ENCODE data around the gene MAST4. TPM values are rescaled to one million over a fixed set of nuclear protein-coding genes. Genes with fewer than 3 reads are reported as not detected.
A peak's percentile ranks its signal among the peaks of the same experiment; 100 is the strongest.

The MAST4 gene
- total and polyA plus RNA-seq, 7 experiments from 2014 or later, result 11.3 to 39.0 (median 28.3) TPM

GRCh38 chr5:66840511-66841013 lies 244.4 kb downstream of the MAST4 start:
- no peak overlapping the region for H3K27ac ChIP-seq (ENCODE audit: low read depth, low read length)
- no peaks in the 10 kb centered on the region for H3K4me1 ChIP-seq (ENCODE audit: control insufficient read depth in 2 of 2, insufficient read depth in 2 of 2, low read length in 2 of 2)
- peak; percentile 73 for ATAC-seq
- Mint-ChIP-seq H3K27me3 (peaks cover 0 to 13% (median 7%) of the 10 kb centered on the region in 5 donors), H3K4me1 (peaks cover 0 to 71% (median 0%) of the 10 kb centered on the region in 7 donors), H3K4me3 (peak overlapping the region in 1 of 10 donors; percentile 71), H3K36me3 (peaks cover 0 to 50% (median 0%) of the 10 kb centered on the region in 5 donors), H3K27ac (peak overlapping the region in 1 of 9 donors; percentile 93), H3K9me3 (peaks cover 0 to 11% (median 0%) of the 10 kb centered on the region in 11 donors)
- POLR2A ChIA-PET, result no interaction called here
- intact Hi-C loops (cut with micrococcal nuclease), result loop anchor here in 1 of 2 donors (1.0 to 5.0 kb wide), 3 partner anchors 11 to 327 kb away; no protein-coding TSS in a partner anchor
- peak in 1 of 9 donors; percentile 39 for DNase-seq
- no peaks in the 10 kb centered on the region for H3K9me3 ChIP-seq (ENCODE audit: control insufficient read depth in 2 of 3, low read length in 3 of 3)
- CTCF ChIA-PET, result interaction anchor here (1.2 kb wide), 1 partner anchor 11 kb away, joined by 3 read pairs; no protein-coding TSS in a partner anchor
- H3K27me3 ChIP-seq (ENCODE audit: control insufficient read depth in 2 of 2, insufficient read depth in 2 of 2, low read length in 2 of 2), result no peaks in the 10 kb centered on the region
- H3K4me3 ChIP-seq (ENCODE audit: low read length), result no peak overlapping the region
- no peaks in the 10 kb centered on the region for H3K36me3 ChIP-seq (ENCODE audit: control insufficient read depth in 2 of 3, insufficient read depth in 3 of 3, low read length in 3 of 3)

GRCh38 chr5:66841264-66841663 lies 245.1 kb downstream of the MAST4 start:
- ATAC-seq (no peak), DNase-seq (no peak)
- intact Hi-C loops (cut with micrococcal nuclease), result loop anchor here in 1 of 2 donors (5.0 kb wide), 2 partner anchors 161 to 326 kb away; no protein-coding TSS in a partner anchor
- POLR2A ChIA-PET, result no interaction called here
- Mint-ChIP-seq H3K36me3 (peaks cover 0 to 53% (median 0%) of the 10 kb centered on the region in 5 donors), H3K27ac (peak overlapping the region in 1 of 9 donors; percentile 93), H3K9me3 (peaks cover 0 to 11% (median 0%) of the 10 kb centered on the region in 11 donors), H3K4me1 (peaks cover 0 to 72% (median 0%) of the 10 kb centered on the region in 7 donors), H3K4me3 (peak overlapping the region in 1 of 10 donors; percentile 71), H3K27me3 (peaks cover 0 to 6% (median 4%) of the 10 kb centered on the region in 5 donors)
- Histone ChIP-seq H3K27me3 (ENCODE audit: control insufficient read depth in 2 of 2, insufficient read depth in 2 of 2, low read length in 2 of 2) (no peaks in the 10 kb centered on the region), H3K36me3 (ENCODE audit: control insufficient read depth in 2 of 3, insufficient read depth in 3 of 3, low read length in 3 of 3) (no peaks in the 10 kb centered on the region), H3K4me3 (ENCODE audit: low read length) (no peak overlapping the region), H3K27ac (ENCODE audit: low read depth, low read length) (no peak overlapping the region), H3K4me1 (ENCODE audit: control insufficient read depth in 2 of 2, insufficient read depth in 2 of 2, low read length in 2 of 2) (no peaks in the 10 kb centered on the region), H3K9me3 (ENCODE audit: control insufficient read depth in 2 of 3, low read length in 3 of 3) (no peaks in the 10 kb centered on the region)
- CTCF ChIA-PET, result interaction anchor here (1.2 kb wide), 1 partner anchor 12 kb away, joined by 3 read pairs; no protein-coding TSS in a partner anchor

GRCh38 chr5:66842540-66842939 lies 246.3 kb downstream of the MAST4 start:
- Mint-ChIP-seq H3K27ac (peak overlapping the region in 1 of 9 donors; percentile 40), H3K4me1 (peaks cover 0 to 68% (median 0%) of the 10 kb centered on the region in 7 donors), H3K4me3 (peak overlapping the region in 1 of 10 donors; percentile 69), H3K9me3 (peaks cover 0 to 11% (median 0%) of the 10 kb centered on the region in 11 donors), H3K27me3 (peaks cover 0 to 11% (median 0%) of the 10 kb centered on the region in 5 donors), H3K36me3 (peaks cover 0 to 55% (median 0%) of the 10 kb centered on the region in 5 donors)
- Histone ChIP-seq H3K27ac (ENCODE audit: low read depth, low read length) (no peak overlapping the region), H3K36me3 (ENCODE audit: control insufficient read depth in 2 of 3, insufficient read depth in 3 of 3, low read length in 3 of 3) (no peaks in the 10 kb centered on the region), H3K27me3 (ENCODE audit: control insufficient read depth in 2 of 2, insufficient read depth in 2 of 2, low read length in 2 of 2) (no peaks in the 10 kb centered on the region), H3K4me1 (ENCODE audit: control insufficient read depth in 2 of 2, insufficient read depth in 2 of 2, low read length in 2 of 2) (no peaks in the 10 kb centered on the region), H3K9me3 (ENCODE audit: control insufficient read depth in 2 of 3, low read length in 3 of 3) (no peaks in the 10 kb centered on the region), H3K4me3 (ENCODE audit: low read length) (no peak overlapping the region)
- ATAC-seq (no peak), DNase-seq (no peak)
- intact Hi-C loops (cut with micrococcal nuclease), result loop anchor here in 1 of 2 donors (5.0 kb wide), 2 partner anchors 160 to 325 kb away; no protein-coding TSS in a partner anchor
- POLR2A ChIA-PET, result no interaction called here
- CTCF ChIA-PET, result no interaction called here

- ATAC-seq (no peak), DNase-seq (no peak)
- Histone ChIP-seq H3K9me3 (ENCODE audit: control insufficient read depth in 2 of 3, low read length in 3 of 3) (no peaks in the 10 kb centered on the region), H3K27ac (ENCODE audit: low read depth, low read length) (no peak overlapping the region), H3K27me3 (ENCODE audit: control insufficient read depth in 2 of 2, insufficient read depth in 2 of 2, low read length in 2 of 2) (no peaks in the 10 kb centered on the region), H3K4me1 (ENCODE audit: control insufficient read depth in 2 of 2, insufficient read depth in 2 of 2, low read length in 2 of 2) (no peaks in the 10 kb centered on the region), H3K4me3 (ENCODE audit: low read length) (no peak overlapping the region), H3K36me3 (ENCODE audit: control insufficient read depth in 2 of 3, insufficient read depth in 3 of 3, low read length in 3 of 3) (no peaks in the 10 kb centered on the region)
- Mint-ChIP-seq H3K4me1 (peaks cover 0 to 67% (median 0%) of the 10 kb centered on the region in 7 donors), H3K27me3 (peaks cover 0 to 12% (median 0%) of the 10 kb centered on the region in 5 donors), H3K4me3 (peak overlapping the region in 1 of 10 donors; percentile 44), H3K36me3 (peaks cover 0 to 54% (median 0%) of the 10 kb centered on the region in 5 donors), H3K27ac (peak overlapping the region in 1 of 9 donors; percentile 40), H3K9me3 (peaks cover 0 to 11% (median 0%) of the 10 kb centered on the region in 11 donors)
- ChIA-PET POLR2A (no interaction called here), CTCF (no interaction called here)
- intact Hi-C loops (cut with micrococcal nuclease), result loop anchor here in 1 of 2 donors (5.0 kb wide), 2 partner anchors 159 to 324 kb away; no protein-coding TSS in a partner anchor
Observed at GRCh38 chr5:66843065-66843464, 246.9 kb downstream of the MAST4 start.

- Mint-ChIP-seq H3K4me1 (peaks cover 0 to 29% (median 0%) of the 10 kb centered on the region in 7 donors), H3K9me3 (peaks cover 0 to 6% (median 0%) of the 10 kb centered on the region in 11 donors), H3K36me3 (peaks cover 0 to 30% (median 0%) of the 10 kb centered on the region in 5 donors), H3K4me3 (no peak overlapping the region), H3K27ac (no peak overlapping the region), H3K27me3 (peaks cover 0 to 43% (median 26%) of the 10 kb centered on the region in 5 donors)
- ChIA-PET POLR2A (interaction anchor here (0.6 kb wide), 1 partner anchor 1275 kb away, joined by 3 read pairs; no protein-coding TSS in a partner anchor), CTCF (no interaction called here)
- Histone ChIP-seq H3K27ac (ENCODE audit: low read depth, low read length) (no peak overlapping the region), H3K4me3 (ENCODE audit: low read length) (no peak overlapping the region), H3K27me3 (ENCODE audit: control insufficient read depth in 2 of 2, insufficient read depth in 2 of 2, low read length in 2 of 2) (no peaks in the 10 kb centered on the region), H3K36me3 (ENCODE audit: control insufficient read depth in 2 of 3, insufficient read depth in 3 of 3, low read length in 3 of 3) (no peaks in the 10 kb centered on the region), H3K9me3 (ENCODE audit: control insufficient read depth in 2 of 3, low read length in 3 of 3) (no peaks in the 10 kb centered on the region), H3K4me1 (ENCODE audit: control insufficient read depth in 2 of 2, insufficient read depth in 2 of 2, low read length in 2 of 2) (no peaks in the 10 kb centered on the region)
- intact Hi-C loops (cut with micrococcal nuclease), result no loop called here
- no peak for DNase-seq
- no peak for ATAC-seq
Observed at GRCh38 chr5:66848749-66849641, 252.8 kb downstream of the MAST4 start.

GRCh38 chr5:66849803-66850202 lies 253.6 kb downstream of the MAST4 start:
- intact Hi-C loops (cut with micrococcal nuclease), result no loop called here
- peaks cover 0 to under 1% (median 0%) of the 10 kb centered on the region in 11 donors for H3K9me3 Mint-ChIP-seq
- ChIA-PET CTCF (no interaction called here), POLR2A (no interaction called here)
- Histone ChIP-seq H3K36me3 (ENCODE audit: control insufficient read depth in 2 of 3, insufficient read depth in 3 of 3, low read length in 3 of 3) (no peaks in the 10 kb centered on the region), H3K4me1 (ENCODE audit: control insufficient read depth in 2 of 2, insufficient read depth in 2 of 2, low read length in 2 of 2) (no peaks in the 10 kb centered on the region), H3K27ac (ENCODE audit: low read depth, low read length) (no peak overlapping the region), H3K27me3 (ENCODE audit: control insufficient read depth in 2 of 2, insufficient read depth in 2 of 2, low read length in 2 of 2) (no peaks in the 10 kb centered on the region), H3K4me3 (ENCODE audit: low read length) (no peak overlapping the region), H3K9me3 (ENCODE audit: control insufficient read depth in 2 of 3, low read length in 3 of 3) (no peaks in the 10 kb centered on the region)
- peaks cover 0 to 51% (median 25%) of the 10 kb centered on the region in 5 donors for H3K27me3 Mint-ChIP-seq
- no peak overlapping the region for H3K27ac Mint-ChIP-seq
- ATAC-seq (no peak), DNase-seq (no peak)
- H3K4me1 Mint-ChIP-seq, result peaks cover 0 to 28% (median 0%) of the 10 kb centered on the region in 7 donors
- no peak overlapping the region for H3K4me3 Mint-ChIP-seq
- H3K36me3 Mint-ChIP-seq, result peaks cover 0 to 24% (median 0%) of the 10 kb centered on the region in 5 donors
